ENCODE results near the gene TEKT4.
A peak's percentile ranks its signal among the peaks of the same experiment; 100 is the strongest.
"Not testable (repeated sequence)": the region's sequence is repeated elsewhere in the genome, so short reads cannot be mapped to it uniquely, and the experiment has no call there.

Gene TEKT4, protein sequence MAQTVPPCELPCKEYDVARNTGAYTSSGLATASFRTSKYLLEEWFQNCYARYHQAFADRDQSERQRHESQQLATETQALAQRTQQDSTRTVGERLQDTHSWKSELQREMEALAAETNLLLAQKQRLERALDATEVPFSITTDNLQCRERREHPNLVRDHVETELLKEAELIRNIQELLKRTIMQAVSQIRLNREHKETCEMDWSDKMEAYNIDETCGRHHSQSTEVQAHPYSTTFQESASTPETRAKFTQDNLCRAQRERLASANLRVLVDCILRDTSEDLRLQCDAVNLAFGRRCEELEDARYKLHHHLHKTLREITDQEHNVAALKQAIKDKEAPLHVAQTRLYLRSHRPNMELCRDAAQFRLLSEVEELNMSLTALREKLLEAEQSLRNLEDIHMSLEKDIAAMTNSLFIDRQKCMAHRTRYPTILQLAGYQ

GRCh38 chr2:94871226-94872087, at the start of gene TEKT4:
TSS of gene TEKT4 (plus strand) at chr2:94871430. CDS start at chr2:94871580, 150 bp downstream.
- DNase-seq (ENCODE audit: low read depth in 2 of 2): no peak

GRCh38 chr2:94839224-94839623, 32.0 kb upstream of the TEKT4 start:
- not testable (repeated sequence) for DNase-seq (ENCODE audit: low read depth in 2 of 2)

DNA sequence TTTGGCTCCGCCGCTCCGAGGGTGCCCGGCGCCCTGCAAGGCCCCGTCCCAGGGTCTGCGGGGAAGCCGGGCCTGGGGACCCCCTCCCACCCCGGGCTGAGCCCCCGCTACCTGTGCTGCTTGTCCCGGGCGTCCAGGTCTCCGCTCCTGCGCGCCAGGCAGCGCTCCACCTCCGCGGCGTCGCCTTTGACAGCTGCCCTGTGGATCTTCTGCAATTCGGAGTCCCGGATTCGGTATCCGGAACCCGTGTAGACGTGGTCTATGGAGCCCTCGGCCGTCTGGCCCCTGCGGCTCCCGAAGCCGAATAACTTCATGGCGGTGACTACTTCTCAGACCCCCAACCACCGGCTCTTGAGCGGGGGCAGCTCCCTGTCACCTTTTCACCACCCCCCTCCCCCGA, 14.4 kb upstream of the TEKT4 start:
- DNase-seq (ENCODE audit: low read depth in 2 of 2): not testable (repeated sequence)

DNA sequence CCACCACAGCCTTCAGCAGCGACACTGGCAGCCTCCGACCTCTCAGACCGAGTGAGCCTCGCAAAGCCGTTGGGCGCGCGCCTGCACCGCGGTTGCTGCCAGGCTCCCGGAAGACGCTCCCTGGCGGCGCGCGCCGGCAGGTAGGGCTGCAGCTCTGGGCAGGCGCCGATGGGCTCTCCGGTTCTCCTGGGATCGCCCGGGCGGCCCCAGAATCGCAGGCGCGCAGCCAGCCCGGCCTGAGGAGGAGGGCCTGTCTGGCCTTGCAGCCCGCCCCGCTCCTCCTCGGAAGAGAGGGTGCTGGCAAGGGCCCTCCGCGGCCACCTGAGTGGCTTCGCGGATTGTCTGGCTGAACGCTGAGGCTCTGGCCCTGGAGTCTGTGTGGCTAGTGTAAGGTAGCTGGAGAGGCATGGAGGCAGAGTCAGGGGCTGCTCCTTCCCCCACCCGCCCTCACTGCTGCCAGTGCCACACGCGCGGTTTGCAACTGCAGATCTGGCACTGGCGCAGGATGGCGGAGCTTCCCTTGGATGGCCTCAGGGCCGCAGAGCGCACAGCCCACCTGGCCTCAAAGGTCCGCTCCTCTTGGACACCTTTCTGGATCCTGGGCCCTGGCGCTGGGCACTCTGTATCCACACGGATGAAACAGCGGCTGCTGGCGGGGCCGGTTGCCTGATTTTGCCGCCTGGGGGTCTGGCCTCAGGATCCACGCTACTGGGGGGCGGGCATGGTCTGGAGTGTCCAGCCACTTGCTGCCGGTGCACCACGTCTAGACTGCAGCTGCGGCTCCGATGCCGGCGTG, 13.7 kb upstream of the TEKT4 start:
- not testable (repeated sequence) for DNase-seq (ENCODE audit: low read depth in 2 of 2)

- DNase-seq (ENCODE audit: low read depth in 2 of 2): not testable (repeated sequence)
Measured at GRCh38 chr2:94858163-94858888, 12.9 kb upstream of the TEKT4 start.

- no peak for DNase-seq (ENCODE audit: low read depth in 2 of 2)
Measured at GRCh38 chr2:94861308-94862152, 9.7 kb upstream of the TEKT4 start.

- not testable (repeated sequence) for DNase-seq (ENCODE audit: low read depth in 2 of 2)
Measured at GRCh38 chr2:94862903-94863302, 8.3 kb upstream of the TEKT4 start.

DNA sequence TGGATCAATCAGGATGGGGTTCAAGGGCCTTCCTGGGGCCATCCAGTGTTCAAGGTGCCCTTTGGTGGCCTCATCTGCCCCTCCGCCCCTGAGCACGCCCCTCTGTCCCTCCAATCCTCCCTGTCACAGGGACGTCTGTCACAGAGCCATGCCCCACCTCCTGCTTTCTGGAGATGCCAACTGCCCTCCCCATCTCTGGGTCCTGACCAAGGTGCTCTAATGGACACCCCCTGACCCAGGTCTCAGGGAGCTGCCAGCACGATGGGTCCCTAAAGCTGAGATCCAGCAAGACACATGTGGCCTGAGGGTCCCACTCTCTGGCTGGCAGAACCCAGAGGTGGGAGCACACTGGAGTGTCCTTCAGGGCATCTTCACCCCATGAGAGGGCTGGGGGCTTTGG, 2.1 kb upstream of the TEKT4 start:
- no peak for DNase-seq (ENCODE audit: low read depth in 2 of 2)

DNA sequence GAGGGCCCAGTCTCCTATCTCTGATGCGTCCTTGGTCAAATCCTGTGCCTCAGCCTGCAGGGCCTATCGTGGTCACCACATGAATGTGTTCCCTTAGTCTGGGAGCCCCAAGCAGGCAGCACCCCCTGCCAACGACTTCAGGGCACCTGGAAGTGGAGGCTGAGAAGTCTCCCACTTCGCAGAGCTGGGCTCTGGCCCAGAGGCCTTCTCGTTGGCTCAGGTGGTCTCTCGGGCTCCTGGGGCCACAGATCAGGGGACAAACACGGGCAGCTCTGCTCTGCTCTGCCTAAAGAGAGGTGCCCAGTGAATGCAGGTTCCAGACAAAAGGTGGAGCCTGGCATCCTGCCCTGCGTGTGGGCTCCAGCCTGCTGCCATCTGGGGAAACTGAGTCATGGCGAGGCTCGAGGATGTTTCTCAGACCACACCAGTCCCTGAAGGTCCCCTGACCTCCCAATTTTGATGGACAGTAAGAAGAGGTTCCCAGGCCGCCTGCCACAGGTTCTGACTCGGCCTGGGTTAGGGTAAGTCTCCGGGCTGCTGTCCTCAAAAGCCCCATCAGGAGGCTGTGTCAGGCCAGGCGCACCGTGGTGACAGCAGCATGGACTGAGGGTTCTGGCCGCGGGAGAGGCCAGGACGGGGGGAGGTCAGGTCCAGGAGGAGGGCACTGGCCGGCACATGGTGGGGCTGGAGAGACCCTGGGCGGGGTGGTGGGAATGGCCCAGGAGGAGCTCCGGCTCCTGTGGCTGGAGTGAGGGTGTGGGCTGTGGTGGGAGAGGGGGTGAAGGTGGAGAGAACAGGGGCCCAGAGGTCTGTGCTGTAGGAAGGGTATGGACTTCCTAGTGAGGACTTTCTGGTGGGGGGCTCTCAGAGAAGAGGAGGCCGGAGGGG, 1.4 kb upstream of the TEKT4 start:
- no peak for DNase-seq (ENCODE audit: low read depth in 2 of 2)

GRCh38 chr2:94870440-94871225, 597 bp upstream of the TEKT4 start:
- DNase-seq (ENCODE audit: low read depth in 2 of 2): no peak

DNA sequence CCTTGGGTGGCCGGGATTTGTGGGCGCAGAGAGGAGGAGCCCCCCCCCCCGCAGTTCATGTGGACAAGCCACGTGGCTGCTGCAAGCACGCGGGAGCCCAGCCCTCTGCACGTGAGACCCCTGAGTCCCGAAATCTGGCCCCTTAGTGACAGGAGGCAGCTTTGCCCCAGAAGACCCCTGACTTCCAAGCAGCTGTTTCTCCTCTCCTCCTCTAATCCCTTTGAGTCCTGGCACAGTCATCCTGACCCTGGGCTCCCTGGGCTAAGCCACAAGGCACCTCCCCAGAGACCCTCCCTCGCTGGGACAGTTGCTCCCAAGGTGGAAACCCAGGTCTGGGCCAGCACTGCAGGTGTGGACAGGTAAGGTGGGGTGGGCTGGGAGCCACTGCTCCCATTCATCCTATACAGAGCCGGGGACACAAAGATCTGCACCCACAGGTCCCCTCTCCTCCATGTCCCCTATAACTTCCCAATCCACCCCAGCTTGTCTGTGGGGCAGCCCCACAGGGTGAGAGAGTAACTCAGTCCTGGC, 923 bp downstream of the TEKT4 start:
- DNase-seq (ENCODE audit: low read depth in 2 of 2): no peak

GRCh38 chr2:94872676-94873361, 1.6 kb downstream of the TEKT4 start:
- no peak for DNase-seq (ENCODE audit: low read depth in 2 of 2)

- DNase-seq (ENCODE audit: low read depth in 2 of 2): no peak
Measured at GRCh38 chr2:94873362-94874276, 2.4 kb downstream of the TEKT4 start.

- peak in 1 of 2 donors; percentile 22 for DNase-seq (ENCODE audit: low read depth in 2 of 2)
Measured at GRCh38 chr2:94874277-94874997, 3.2 kb downstream of the TEKT4 start.

- no peak for DNase-seq (ENCODE audit: low read depth in 2 of 2)
Measured at GRCh38 chr2:94875064-94875819, 4.0 kb downstream of the TEKT4 start.

All from stimulated activated CD8-positive, alpha-beta memory T cell treated with anti-CD3 and anti-CD28 coated beads, Interleukin-2, amount 100 ng/mL, for 1 hour (primary cell).